ENCODE results near the gene ZSCAN2. TPM values are rescaled to one million over a fixed set of nuclear protein-coding genes. Genes with fewer than 3 reads are reported as not detected.

The ZSCAN2 gene
- total RNA-seq, 1 experiment from 2014 or later, result 10.1 TPM

Other genes with a start within 250 kb of the ZSCAN2 start
- gene WDR73, start 53.3 kb downstream of the ZSCAN2 start, total RNA-seq (2014; rRNA removed; shearing (Covaris generic)), result 16.2 and 22.8 TPM in 2 replicates
- 1.7 TPM in 1 of 2 replicates, not detected in the other for gene NMB, start 57.2 kb downstream of the ZSCAN2 start, total RNA-seq (2014; rRNA removed; shearing (Covaris generic))
- 265 and 320 TPM in 2 replicates for gene SEC11A, start 115.1 kb downstream of the ZSCAN2 start, total RNA-seq (2014; rRNA removed; shearing (Covaris generic))
- 7.9 and 10.4 TPM in 2 replicates for gene ZNF592, start 147.6 kb downstream of the ZSCAN2 start, total RNA-seq (2014; rRNA removed; shearing (Covaris generic))
- 0.03 TPM in 1 of 2 replicates, not detected in the other for gene ALPK3, start 216.3 kb downstream of the ZSCAN2 start, total RNA-seq (2014; rRNA removed; shearing (Covaris generic))

Data from SJSA1 (cell line).